ENCODE measurements around the gene PLCL1.

PLCL1 gene

DNA sequence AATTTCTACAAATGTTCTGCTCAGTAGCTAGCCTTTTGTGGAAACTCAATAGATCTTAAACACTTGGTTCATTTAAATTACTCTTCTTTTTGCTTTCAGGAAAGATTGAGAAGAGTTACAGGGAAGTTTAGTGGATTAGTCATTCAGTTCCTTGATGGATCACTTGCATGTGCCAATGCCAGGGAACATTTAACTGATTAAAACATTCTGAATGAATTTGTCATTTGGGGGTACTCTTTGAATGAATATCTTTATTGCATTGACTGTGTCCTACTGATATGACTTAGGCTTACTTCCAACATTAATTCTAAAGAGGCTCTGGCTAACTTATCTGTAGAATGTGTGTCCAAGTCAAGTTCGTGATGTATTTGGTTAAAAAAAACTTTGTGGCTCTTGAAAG lies 199.8 kb downstream of the PLCL1 start:
- no peak overlapping the region for H3K4me3 ChIP-seq (replicated peaks; ENCODE audit: insufficient read depth, low read length)
- TF ChIP-seq POLR2AphosphoS5 (IDR thresholded peaks at IDR 0.05; ENCODE audit: low read depth) (no peak), GABPA (IDR thresholded peaks at IDR 0.05; ENCODE audit: low read depth) (no peak), SPI1 (IDR thresholded peaks at IDR 0.05; ENCODE audit: borderline replicate concordance, low read depth) (no peak)
- TF ChIP-seq, protein P1, sequence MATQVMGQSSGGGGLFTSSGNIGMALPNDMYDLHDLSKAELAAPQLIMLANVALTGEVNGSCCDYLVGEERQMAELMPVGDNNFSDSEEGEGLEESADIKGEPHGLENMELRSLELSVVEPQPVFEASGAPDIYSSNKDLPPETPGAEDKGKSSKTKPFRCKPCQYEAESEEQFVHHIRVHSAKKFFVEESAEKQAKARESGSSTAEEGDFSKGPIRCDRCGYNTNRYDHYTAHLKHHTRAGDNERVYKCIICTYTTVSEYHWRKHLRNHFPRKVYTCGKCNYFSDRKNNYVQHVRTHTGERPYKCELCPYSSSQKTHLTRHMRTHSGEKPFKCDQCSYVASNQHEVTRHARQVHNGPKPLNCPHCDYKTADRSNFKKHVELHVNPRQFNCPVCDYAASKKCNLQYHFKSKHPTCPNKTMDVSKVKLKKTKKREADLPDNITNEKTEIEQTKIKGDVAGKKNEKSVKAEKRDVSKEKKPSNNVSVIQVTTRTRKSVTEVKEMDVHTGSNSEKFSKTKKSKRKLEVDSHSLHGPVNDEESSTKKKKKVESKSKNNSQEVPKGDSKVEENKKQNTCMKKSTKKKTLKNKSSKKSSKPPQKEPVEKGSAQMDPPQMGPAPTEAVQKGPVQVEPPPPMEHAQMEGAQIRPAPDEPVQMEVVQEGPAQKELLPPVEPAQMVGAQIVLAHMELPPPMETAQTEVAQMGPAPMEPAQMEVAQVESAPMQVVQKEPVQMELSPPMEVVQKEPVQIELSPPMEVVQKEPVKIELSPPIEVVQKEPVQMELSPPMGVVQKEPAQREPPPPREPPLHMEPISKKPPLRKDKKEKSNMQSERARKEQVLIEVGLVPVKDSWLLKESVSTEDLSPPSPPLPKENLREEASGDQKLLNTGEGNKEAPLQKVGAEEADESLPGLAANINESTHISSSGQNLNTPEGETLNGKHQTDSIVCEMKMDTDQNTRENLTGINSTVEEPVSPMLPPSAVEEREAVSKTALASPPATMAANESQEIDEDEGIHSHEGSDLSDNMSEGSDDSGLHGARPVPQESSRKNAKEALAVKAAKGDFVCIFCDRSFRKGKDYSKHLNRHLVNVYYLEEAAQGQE (IDR thresholded peaks at IDR 0.05; ENCODE audit: insufficient replicate concordance, low read depth): no peak
- TF ChIP-seq, protein P2, sequence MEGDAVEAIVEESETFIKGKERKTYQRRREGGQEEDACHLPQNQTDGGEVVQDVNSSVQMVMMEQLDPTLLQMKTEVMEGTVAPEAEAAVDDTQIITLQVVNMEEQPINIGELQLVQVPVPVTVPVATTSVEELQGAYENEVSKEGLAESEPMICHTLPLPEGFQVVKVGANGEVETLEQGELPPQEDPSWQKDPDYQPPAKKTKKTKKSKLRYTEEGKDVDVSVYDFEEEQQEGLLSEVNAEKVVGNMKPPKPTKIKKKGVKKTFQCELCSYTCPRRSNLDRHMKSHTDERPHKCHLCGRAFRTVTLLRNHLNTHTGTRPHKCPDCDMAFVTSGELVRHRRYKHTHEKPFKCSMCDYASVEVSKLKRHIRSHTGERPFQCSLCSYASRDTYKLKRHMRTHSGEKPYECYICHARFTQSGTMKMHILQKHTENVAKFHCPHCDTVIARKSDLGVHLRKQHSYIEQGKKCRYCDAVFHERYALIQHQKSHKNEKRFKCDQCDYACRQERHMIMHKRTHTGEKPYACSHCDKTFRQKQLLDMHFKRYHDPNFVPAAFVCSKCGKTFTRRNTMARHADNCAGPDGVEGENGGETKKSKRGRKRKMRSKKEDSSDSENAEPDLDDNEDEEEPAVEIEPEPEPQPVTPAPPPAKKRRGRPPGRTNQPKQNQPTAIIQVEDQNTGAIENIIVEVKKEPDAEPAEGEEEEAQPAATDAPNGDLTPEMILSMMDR (IDR thresholded peaks at IDR 0.05; ENCODE audit: insufficient read depth, low read length): no peak
- no peak overlapping the region for H3K27ac ChIP-seq (replicated peaks)
- no peak for DNase-seq (ENCODE audit: low read depth in 1 of 2, low spot score in 1 of 2)
- H3K27me3 ChIP-seq (ENCODE audit: insufficient read depth, poor library complexity, severe bottlenecking): peaks cover 3% of the 10 kb centered on the region

DNA sequence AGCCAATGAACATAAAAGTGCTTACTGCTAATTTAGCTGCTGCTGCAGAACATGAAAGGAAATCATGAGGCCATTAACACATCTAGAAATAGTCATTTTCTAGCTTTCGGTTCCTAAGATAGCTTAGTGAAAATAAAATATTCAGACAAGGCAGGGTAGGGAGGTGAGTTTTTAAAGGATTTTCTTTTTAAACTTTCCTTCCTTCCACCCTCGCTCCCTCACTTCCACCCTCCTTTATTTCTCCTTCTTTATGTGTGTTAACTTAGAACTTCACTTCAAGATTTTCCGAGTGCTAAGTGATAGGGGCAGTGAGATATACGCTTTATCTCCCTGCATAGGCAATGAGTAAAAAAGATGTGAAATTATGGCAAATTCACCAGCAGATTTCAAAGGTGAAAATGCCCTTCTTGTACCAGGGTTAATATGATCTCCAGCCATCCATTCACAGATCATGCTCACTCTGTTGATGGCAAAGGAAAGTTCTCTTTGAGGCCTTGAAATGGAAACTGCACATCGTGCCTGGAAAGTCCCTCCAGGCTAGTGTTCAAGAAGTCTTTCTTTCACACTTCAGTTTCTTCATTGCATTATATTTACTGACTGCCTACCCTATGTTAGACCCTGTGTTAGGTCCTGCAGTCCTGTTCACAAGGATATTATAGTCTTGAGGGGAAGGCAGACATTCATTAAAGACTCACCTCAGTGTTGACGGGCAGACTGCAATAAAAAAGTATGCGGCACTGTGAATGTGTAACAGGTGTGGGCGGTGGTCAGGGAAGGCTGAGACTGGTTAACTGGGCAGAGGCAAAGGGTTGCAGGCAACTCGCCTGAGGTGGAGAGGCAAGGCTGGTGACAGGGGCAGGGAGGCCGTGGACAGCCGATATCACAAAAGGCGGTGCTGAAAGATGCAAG lies 200.8 kb downstream of the PLCL1 start:
- TF ChIP-seq, protein P2 (IDR thresholded peaks at IDR 0.05; ENCODE audit: insufficient read depth, low read length): no peak
- TF ChIP-seq, protein P1 (IDR thresholded peaks at IDR 0.05; ENCODE audit: insufficient replicate concordance, low read depth): no peak
- no peak for TF ChIP-seq GABPA (IDR thresholded peaks at IDR 0.05; ENCODE audit: low read depth)
- no peak for TF ChIP-seq SPI1 (IDR thresholded peaks at IDR 0.05; ENCODE audit: borderline replicate concordance, low read depth)
- TF ChIP-seq POLR2AphosphoS5 (IDR thresholded peaks at IDR 0.05; ENCODE audit: low read depth): no peak
- no peak for DNase-seq (ENCODE audit: low read depth in 1 of 2, low spot score in 1 of 2)

DNA sequence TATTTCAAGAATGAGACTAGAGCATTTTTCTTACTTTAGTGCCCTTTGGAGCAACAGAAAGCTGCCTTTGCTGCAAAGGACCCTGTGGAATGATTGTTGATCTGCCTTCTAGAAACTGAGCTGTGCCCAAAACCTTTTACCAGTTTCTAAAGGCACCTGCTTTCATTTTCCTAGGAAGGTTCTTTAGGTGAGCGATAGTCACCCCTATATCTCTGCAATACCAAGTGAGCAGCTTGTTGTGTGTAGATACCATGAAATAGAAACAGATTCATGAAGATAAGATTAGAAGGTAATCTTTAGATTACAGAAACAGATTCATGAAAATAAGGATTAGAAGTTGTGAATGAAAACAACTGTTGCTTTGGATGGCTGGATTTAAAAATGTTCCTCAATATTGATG lies 202.3 kb downstream of the PLCL1 start:
- no peak for DNase-seq (ENCODE audit: low read depth in 1 of 2, low spot score in 1 of 2)
- TF ChIP-seq, protein P1 (IDR thresholded peaks at IDR 0.05; ENCODE audit: insufficient replicate concordance, low read depth): no peak
- TF ChIP-seq, protein P2 (IDR thresholded peaks at IDR 0.05; ENCODE audit: insufficient read depth, low read length): no peak
- no peak for TF ChIP-seq SPI1 (IDR thresholded peaks at IDR 0.05; ENCODE audit: borderline replicate concordance, low read depth)
- no peak for TF ChIP-seq POLR2AphosphoS5 (IDR thresholded peaks at IDR 0.05; ENCODE audit: low read depth)
- TF ChIP-seq GABPA (IDR thresholded peaks at IDR 0.05; ENCODE audit: low read depth): no peak
- H3K4me3 ChIP-seq (replicated peaks; ENCODE audit: insufficient read depth, low read length): no peak overlapping the region
- peaks cover 3% of the 10 kb centered on the region for H3K27me3 ChIP-seq (ENCODE audit: insufficient read depth, poor library complexity, severe bottlenecking)
- no peak overlapping the region for H3K27ac ChIP-seq (replicated peaks)

More for the DNA sequence above, 200.8 kb downstream of the PLCL1 start:
- no peak overlapping the region for H3K27ac ChIP-seq (replicated peaks)
- peaks cover 3% of the 10 kb centered on the region for H3K27me3 ChIP-seq (ENCODE audit: insufficient read depth, poor library complexity, severe bottlenecking)
- no peak overlapping the region for H3K4me3 ChIP-seq (replicated peaks; ENCODE audit: insufficient read depth, low read length)

All from HL-60 (cell line).